ENCODE data around the gene ASH1L.
"Not testable (repeated sequence)": the region's sequence is repeated elsewhere in the genome, so short reads cannot be mapped to it uniquely, and the experiment has no call there.

The ASH1L gene

GRCh38 chr1:155610257-155610647 is 47.6 kb upstream of the ASH1L start:
- POLR2A ChIA-PET; H3K4me1 ChIP-seq (ENCODE audit: control insufficient read depth, insufficient read depth, low read length); CTCF ChIA-PET; H3K9me3 ChIP-seq (ENCODE audit: control insufficient read depth, insufficient read depth, low read depth, low read length); H3K27ac ChIP-seq (ENCODE audit: extremely low read depth, low read depth, low read length): not testable (repeated sequence)
- H3K4me3 ChIP-seq (ENCODE audit: low read depth, low read length) = peak overlapping the region; percentile 39
- TF ChIP-seq, protein P1, sequence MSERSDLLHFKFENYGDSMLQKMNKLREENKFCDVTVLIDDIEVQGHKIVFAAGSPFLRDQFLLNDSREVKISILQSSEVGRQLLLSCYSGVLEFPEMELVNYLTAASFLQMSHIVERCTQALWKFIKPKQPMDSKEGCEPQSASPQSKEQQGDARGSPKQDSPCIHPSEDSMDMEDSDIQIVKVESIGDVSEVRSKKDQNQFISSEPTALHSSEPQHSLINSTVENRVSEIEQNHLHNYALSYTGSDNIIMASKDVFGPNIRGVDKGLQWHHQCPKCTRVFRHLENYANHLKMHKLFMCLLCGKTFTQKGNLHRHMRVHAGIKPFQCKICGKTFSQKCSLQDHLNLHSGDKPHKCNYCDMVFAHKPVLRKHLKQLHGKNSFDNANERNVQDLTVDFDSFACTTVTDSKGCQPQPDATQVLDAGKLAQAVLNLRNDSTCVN (tag by site-specific recombination; optimal IDR thresholded peaks at IDR 0.05) = peak; percentile 4
- TF ChIP-seq ZBTB17 (tag by site-specific recombination; IDR thresholded peaks at IDR 0.05) = 0 out of 2 replicates have a peak, but pooled peaks have one; percentile 13
- peaks cover 0 to 22% of the 10 kb centered on the region in 2 experiments; a peak in 1 of 3 replicates for H3K36me3 ChIP-seq (ENCODE audit: control insufficient read depth in 2 of 2, insufficient read depth in 1 of 2, low read length in 2 of 2)

- ChIA-PET CTCF (no interaction called here), POLR2A (interaction anchor here (0.6 to 0.9 kb wide), 3 partner anchors 286 to 437 kb away, joined by 3 to 4 read pairs (median 3); partner anchors contain the start of genes CLK2 and KRTCAP2)
- H3K27ac ChIP-seq (ENCODE audit: extremely low read depth, low read depth, low read length) = peak within 1 kb of the TSS; percentile 42; the same call in 1 of the 2 replicates
- no peaks in the 10 kb centered on the region for H3K4me1 ChIP-seq (ENCODE audit: control insufficient read depth, insufficient read depth, low read length)
- peak within 1 kb of the TSS; percentile 51 for H3K4me3 ChIP-seq (ENCODE audit: low read depth, low read length)
- no peaks in the 10 kb centered on the region for H3K9me3 ChIP-seq (ENCODE audit: control insufficient read depth, insufficient read depth, low read depth, low read length)
- peaks cover 0 to 21% of the 10 kb centered on the region in 2 experiments; a peak in 1 of 3 replicates for H3K36me3 ChIP-seq (ENCODE audit: control insufficient read depth in 2 of 2, insufficient read depth in 1 of 2, low read length in 2 of 2)
- TF ChIP-seq ZNF341 (tag by site-specific recombination; IDR thresholded peaks at IDR 0.05; ENCODE audit: low read depth) (peak; percentile 68; the same call in 1 of the 2 replicates), IKZF3 (tag by site-specific recombination; IDR thresholded peaks at IDR 0.05) (peak; percentile 95), ZNF549 (tag by site-specific recombination; IDR thresholded peaks at IDR 0.05) (no peak), ZBTB11 (tag by site-specific recombination; conservative IDR thresholded peaks at IDR 0.05; ENCODE audit: low read depth) (no peak), ZNF561 (tag by site-specific recombination; IDR thresholded peaks at IDR 0.05; ENCODE audit: borderline replicate concordance) (peak; percentile 55; the same call in 1 of the 2 replicates), ZXDB (tag by site-specific recombination; IDR thresholded peaks at IDR 0.05) (peak; percentile 95), ZNF48 (tag by site-specific recombination; IDR thresholded peaks at IDR 0.05) (no peak), FEZF1 (tag by site-specific recombination; IDR thresholded peaks at IDR 0.05) (no peak), KLF7 (tag by site-specific recombination; IDR thresholded peaks at IDR 0.05; ENCODE audit: borderline replicate concordance) (no peak), YY1 (tag by site-specific recombination; IDR thresholded peaks at IDR 0.05) (no peak), ZNF677 (tag by site-specific recombination; IDR thresholded peaks at IDR 0.05) (no peak), GLI2 (tag by site-specific recombination; IDR thresholded peaks at IDR 0.05; ENCODE audit: borderline replicate concordance, low read depth) (no peak), ZNF391 (tag by site-specific recombination; IDR thresholded peaks at IDR 0.05; ENCODE audit: borderline replicate concordance, low read depth) (no peak), ZNF76 (tag by site-specific recombination; IDR thresholded peaks at IDR 0.05; ENCODE audit: borderline replicate concordance, low read depth) (no peak), ATF2 (tag by site-specific recombination; IDR thresholded peaks at IDR 0.05; ENCODE audit: low read depth) (no peak), ZNF510 (tag by site-specific recombination; IDR thresholded peaks at IDR 0.05; ENCODE audit: insufficient replicate concordance) (no peak), EGR2 (tag by site-specific recombination; IDR thresholded peaks at IDR 0.05; ENCODE audit: low read depth) (peak; percentile 42; the same call in 1 of the 2 replicates), ZFP37 (tag by site-specific recombination; IDR thresholded peaks at IDR 0.05) (no peak)
- TF ChIP-seq, protein P2, sequence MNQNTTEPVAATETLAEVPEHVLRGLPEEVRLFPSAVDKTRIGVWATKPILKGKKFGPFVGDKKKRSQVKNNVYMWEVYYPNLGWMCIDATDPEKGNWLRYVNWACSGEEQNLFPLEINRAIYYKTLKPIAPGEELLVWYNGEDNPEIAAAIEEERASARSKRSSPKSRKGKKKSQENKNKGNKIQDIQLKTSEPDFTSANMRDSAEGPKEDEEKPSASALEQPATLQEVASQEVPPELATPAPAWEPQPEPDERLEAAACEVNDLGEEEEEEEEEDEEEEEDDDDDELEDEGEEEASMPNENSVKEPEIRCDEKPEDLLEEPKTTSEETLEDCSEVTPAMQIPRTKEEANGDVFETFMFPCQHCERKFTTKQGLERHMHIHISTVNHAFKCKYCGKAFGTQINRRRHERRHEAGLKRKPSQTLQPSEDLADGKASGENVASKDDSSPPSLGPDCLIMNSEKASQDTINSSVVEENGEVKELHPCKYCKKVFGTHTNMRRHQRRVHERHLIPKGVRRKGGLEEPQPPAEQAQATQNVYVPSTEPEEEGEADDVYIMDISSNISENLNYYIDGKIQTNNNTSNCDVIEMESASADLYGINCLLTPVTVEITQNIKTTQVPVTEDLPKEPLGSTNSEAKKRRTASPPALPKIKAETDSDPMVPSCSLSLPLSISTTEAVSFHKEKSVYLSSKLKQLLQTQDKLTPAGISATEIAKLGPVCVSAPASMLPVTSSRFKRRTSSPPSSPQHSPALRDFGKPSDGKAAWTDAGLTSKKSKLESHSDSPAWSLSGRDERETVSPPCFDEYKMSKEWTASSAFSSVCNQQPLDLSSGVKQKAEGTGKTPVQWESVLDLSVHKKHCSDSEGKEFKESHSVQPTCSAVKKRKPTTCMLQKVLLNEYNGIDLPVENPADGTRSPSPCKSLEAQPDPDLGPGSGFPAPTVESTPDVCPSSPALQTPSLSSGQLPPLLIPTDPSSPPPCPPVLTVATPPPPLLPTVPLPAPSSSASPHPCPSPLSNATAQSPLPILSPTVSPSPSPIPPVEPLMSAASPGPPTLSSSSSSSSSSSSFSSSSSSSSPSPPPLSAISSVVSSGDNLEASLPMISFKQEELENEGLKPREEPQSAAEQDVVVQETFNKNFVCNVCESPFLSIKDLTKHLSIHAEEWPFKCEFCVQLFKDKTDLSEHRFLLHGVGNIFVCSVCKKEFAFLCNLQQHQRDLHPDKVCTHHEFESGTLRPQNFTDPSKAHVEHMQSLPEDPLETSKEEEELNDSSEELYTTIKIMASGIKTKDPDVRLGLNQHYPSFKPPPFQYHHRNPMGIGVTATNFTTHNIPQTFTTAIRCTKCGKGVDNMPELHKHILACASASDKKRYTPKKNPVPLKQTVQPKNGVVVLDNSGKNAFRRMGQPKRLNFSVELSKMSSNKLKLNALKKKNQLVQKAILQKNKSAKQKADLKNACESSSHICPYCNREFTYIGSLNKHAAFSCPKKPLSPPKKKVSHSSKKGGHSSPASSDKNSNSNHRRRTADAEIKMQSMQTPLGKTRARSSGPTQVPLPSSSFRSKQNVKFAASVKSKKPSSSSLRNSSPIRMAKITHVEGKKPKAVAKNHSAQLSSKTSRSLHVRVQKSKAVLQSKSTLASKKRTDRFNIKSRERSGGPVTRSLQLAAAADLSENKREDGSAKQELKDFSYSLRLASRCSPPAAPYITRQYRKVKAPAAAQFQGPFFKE (tag by site-specific recombination; IDR thresholded peaks at IDR 0.05; ENCODE audit: borderline replicate concordance) = no peak
These were observed 47.1 kb upstream of the ASH1L start, which contains the start of gene MSTO1 for GRCh38 chr1:155609515-155610256. MSTO1 (plus strand) TSS chr1:155610218; CDS start chr1:155610249, 31 bp downstream.
